ENCODE data around the gene PLA2G15.
A peak's percentile ranks its signal among the peaks of the same experiment; 100 is the strongest.

Gene PLA2G15

DNA sequence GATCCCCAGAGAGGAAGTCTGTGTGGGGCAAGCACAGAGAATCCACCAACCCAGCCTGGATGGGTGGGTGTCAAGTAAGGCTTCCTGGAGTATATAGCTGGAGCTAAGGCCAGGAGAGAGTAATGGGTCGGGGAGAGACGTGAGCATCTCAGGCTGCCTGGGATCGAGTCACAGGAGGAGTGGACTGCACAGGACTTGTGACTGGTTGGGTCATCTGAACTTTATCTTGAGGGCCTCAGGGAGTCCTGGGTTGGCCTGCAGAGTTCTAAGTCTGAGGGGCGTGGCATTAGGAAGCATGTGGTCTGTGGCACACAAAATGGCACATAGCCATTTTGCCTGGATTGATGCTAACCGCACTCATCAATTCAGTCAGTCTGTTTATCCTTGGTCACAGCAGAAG, 1.5 kb downstream of the PLA2G15 start:
- TF ChIP-seq SPI1 (IDR thresholded peaks at IDR 0.05; ENCODE audit: borderline replicate concordance, low read depth) (peak; percentile 29; the same call in 1 of the 2 replicates), POLR2AphosphoS5 (IDR thresholded peaks at IDR 0.05; ENCODE audit: low read depth) (no peak)
- Histone ChIP-seq H3K27ac (replicated peaks) (no peak overlapping the region), H3K4me3 (replicated peaks; ENCODE audit: insufficient read depth, low read length) (no peak overlapping the region), H3K27me3 (ENCODE audit: insufficient read depth, poor library complexity, severe bottlenecking) (no peaks in the 10 kb centered on the region)
- no peak for DNase-seq (ENCODE audit: low read depth in 1 of 2, low spot score in 1 of 2)

DNA sequence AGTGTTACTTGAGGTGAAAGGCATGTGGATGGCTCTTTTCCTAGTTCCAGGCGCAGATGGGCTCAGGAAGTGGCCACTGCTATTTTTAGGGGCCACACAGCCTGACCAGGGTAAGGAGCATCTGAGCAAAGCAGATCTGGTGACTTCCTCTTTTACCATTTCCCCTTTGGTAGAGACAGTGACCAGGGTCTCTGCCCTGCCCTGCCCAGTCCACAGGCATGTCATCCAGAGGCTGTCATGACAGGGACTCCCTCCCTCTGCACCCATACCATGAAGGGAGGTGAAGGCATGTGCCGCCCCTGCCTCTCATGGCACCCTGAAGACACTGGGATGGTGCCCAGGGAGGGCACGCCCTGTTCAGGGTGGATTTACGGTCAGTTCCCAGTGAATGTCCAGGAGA, 2.2 kb downstream of the PLA2G15 start:
- H3K4me3 ChIP-seq (replicated peaks; ENCODE audit: insufficient read depth, low read length): no peak overlapping the region
- H3K27ac ChIP-seq (replicated peaks): no peak overlapping the region
- TF ChIP-seq GABPA (IDR thresholded peaks at IDR 0.05; ENCODE audit: low read depth) (no peak), SPI1 (IDR thresholded peaks at IDR 0.05; ENCODE audit: borderline replicate concordance, low read depth) (peak; percentile 91)
- DNase-seq (ENCODE audit: low read depth in 1 of 2, low spot score in 1 of 2): peak in 1 of 2 experiments; percentile 37
- H3K27me3 ChIP-seq (ENCODE audit: insufficient read depth, poor library complexity, severe bottlenecking): no peaks in the 10 kb centered on the region

- DNase-seq (ENCODE audit: low read depth in 1 of 2, low spot score in 1 of 2): no peak
- Histone ChIP-seq H3K27ac (replicated peaks) (no peak overlapping the region), H3K27me3 (ENCODE audit: insufficient read depth, poor library complexity, severe bottlenecking) (no peaks in the 10 kb centered on the region), H3K4me3 (replicated peaks; ENCODE audit: insufficient read depth, low read length) (no peak overlapping the region)
- TF ChIP-seq REST (IDR thresholded peaks at IDR 0.05; ENCODE audit: insufficient replicate concordance, low read depth) (no peak), GABPA (IDR thresholded peaks at IDR 0.05; ENCODE audit: low read depth) (no peak), SPI1 (IDR thresholded peaks at IDR 0.05; ENCODE audit: borderline replicate concordance, low read depth) (no peak), POLR2AphosphoS5 (IDR thresholded peaks at IDR 0.05; ENCODE audit: low read depth) (no peak)
Measured at GRCh38 chr16:68247932-68248331, 2.8 kb downstream of the PLA2G15 start.

DNA sequence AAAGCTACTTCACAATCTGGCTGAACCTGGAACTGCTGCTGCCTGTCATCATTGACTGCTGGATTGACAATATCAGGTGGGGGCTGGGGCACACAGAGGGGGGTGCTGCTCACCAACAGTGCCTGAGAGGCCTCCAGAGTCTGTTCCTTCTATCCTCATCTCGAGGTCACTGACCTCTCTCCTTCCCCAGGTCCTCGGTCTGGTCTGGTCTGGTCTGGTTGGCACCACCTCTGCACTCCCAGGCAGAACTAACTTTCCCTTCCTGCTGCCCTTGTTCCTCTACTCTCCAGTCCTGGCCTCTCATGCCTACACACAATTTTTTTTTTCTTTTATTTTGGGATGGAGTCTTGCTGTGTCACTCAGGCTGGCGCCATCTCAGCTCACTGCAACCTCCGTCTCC, 4.2 kb downstream of the PLA2G15 start:
- no peaks in the 10 kb centered on the region for H3K27me3 ChIP-seq (ENCODE audit: insufficient read depth, poor library complexity, severe bottlenecking)
- no peak for DNase-seq (ENCODE audit: low read depth in 1 of 2, low spot score in 1 of 2)

More for the DNA sequence above, 4.2 kb downstream of the PLA2G15 start:
- H3K4me3 ChIP-seq (replicated peaks; ENCODE audit: insufficient read depth, low read length): no peak overlapping the region
- no peak overlapping the region for H3K27ac ChIP-seq (replicated peaks)
- TF ChIP-seq, protein P1, sequence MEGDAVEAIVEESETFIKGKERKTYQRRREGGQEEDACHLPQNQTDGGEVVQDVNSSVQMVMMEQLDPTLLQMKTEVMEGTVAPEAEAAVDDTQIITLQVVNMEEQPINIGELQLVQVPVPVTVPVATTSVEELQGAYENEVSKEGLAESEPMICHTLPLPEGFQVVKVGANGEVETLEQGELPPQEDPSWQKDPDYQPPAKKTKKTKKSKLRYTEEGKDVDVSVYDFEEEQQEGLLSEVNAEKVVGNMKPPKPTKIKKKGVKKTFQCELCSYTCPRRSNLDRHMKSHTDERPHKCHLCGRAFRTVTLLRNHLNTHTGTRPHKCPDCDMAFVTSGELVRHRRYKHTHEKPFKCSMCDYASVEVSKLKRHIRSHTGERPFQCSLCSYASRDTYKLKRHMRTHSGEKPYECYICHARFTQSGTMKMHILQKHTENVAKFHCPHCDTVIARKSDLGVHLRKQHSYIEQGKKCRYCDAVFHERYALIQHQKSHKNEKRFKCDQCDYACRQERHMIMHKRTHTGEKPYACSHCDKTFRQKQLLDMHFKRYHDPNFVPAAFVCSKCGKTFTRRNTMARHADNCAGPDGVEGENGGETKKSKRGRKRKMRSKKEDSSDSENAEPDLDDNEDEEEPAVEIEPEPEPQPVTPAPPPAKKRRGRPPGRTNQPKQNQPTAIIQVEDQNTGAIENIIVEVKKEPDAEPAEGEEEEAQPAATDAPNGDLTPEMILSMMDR (IDR thresholded peaks at IDR 0.05; ENCODE audit: insufficient read depth, low read length): no peak
- TF ChIP-seq REST (IDR thresholded peaks at IDR 0.05; ENCODE audit: insufficient replicate concordance, low read depth): no peak
- TF ChIP-seq GABPA (IDR thresholded peaks at IDR 0.05; ENCODE audit: low read depth): no peak
- no peak for TF ChIP-seq SPI1 (IDR thresholded peaks at IDR 0.05; ENCODE audit: borderline replicate concordance, low read depth)
- no peak for TF ChIP-seq POLR2AphosphoS5 (IDR thresholded peaks at IDR 0.05; ENCODE audit: low read depth)
